Islet of Langerhans (tissue), 1 donor: ENCODE data around the gene PLA2G4B.

ENCODE experiments used
- FAIRE-seq: peaks from one replicate; lab custom pipeline; 2011; peaks lifted over from hg19 to GRCh38; lab: Jason Lieb, UNC

PLA2G4B gene, protein sequence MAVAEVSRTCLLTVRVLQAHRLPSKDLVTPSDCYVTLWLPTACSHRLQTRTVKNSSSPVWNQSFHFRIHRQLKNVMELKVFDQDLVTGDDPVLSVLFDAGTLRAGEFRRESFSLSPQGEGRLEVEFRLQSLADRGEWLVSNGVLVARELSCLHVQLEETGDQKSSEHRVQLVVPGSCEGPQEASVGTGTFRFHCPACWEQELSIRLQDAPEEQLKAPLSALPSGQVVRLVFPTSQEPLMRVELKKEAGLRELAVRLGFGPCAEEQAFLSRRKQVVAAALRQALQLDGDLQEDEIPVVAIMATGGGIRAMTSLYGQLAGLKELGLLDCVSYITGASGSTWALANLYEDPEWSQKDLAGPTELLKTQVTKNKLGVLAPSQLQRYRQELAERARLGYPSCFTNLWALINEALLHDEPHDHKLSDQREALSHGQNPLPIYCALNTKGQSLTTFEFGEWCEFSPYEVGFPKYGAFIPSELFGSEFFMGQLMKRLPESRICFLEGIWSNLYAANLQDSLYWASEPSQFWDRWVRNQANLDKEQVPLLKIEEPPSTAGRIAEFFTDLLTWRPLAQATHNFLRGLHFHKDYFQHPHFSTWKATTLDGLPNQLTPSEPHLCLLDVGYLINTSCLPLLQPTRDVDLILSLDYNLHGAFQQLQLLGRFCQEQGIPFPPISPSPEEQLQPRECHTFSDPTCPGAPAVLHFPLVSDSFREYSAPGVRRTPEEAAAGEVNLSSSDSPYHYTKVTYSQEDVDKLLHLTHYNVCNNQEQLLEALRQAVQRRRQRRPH

GRCh38 chr15:41838400-41838897 lies at the start of gene PLA2G4B:
Gene PLA2G4B, plus strand, starts transcription at chr15:41838847. Its CDS starts 67 bp downstream, at chr15:41838914.
- no peak for FAIRE-seq

- no peak for FAIRE-seq
Observed at GRCh38 chr15:41789236-41789635, 49.4 kb upstream of the PLA2G4B start.

GRCh38 chr15:41789662-41790061 lies 49.0 kb upstream of the PLA2G4B start:
- no peak for FAIRE-seq

- FAIRE-seq: no peak
Observed at GRCh38 chr15:41790169-41790568, 48.5 kb upstream of the PLA2G4B start.

DNA sequence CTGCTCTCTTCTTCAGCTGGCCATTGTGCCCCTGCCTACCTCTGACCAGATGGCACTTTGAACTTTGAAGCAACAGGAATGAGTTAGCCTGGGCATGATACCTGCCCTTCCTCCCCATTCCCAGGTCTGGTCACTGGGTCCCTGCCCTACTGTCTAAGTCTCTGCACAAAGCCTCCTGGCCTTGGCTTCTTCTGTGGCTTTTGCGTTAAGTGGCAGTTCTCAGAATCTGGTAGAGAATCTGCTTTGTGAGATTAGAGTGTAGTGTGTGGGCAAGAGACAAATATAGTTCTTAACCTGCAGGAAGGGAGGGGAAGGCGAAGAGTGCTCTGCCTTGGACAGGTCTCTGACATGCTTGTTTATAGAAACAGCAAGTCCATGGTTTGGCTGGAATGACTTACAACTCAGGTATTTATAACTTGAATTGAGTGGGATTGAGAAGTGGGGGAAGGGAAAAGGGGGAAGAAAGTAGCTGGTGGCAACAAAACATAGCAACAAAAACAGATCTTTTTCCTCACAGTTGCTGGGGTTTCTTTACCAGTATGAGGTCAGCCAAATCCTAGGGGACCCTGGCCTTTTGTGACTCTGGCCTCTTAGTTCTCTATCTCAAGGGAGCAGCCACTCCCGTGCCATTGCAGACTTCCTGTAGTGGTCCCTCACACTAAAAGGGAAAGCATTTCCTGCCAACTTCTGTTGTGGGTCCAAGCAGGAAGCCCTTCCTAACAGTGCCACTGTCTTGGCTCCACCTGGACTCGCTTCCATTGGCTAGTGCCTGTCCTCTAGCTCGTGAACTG lies 47.7 kb upstream of the PLA2G4B start:
- no peak for FAIRE-seq

GRCh38 chr15:41791547-41791937 lies 47.1 kb upstream of the PLA2G4B start:
- no peak for FAIRE-seq

DNA sequence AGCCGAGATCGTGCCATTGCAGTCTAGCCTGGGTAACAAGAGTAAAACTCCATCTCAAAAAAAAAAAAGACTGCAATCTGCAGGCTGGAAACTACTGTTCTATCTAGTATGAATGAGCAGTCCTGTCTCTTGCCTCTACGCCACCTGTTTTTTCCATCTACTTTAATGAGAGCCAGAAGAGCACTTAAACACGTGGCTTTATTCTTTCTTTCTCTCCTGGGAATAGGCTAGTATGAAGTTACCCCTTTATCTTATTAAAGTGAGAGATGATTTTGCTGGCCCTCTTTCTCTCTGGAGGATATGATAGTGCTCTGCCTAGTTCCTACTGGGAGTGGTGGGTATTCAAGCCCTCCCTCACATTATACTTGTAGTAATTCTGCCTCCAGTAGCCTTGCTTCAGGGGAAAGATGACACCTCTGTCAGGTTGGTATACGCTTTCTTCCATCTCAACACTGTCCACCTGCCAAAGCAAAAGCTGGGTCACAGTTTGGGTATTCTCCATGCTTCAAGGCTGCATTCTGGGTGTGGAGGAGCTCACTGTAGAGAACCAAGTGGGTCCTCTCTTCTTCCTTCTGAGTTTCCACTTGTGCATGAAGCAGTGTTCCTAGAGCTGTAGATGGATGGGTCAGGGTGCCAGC lies 46.5 kb upstream of the PLA2G4B start:
- no peak for FAIRE-seq

- FAIRE-seq: no peak
Observed at GRCh38 chr15:41794081-41794480, 44.6 kb upstream of the PLA2G4B start.

- FAIRE-seq: no peak
Observed at GRCh38 chr15:41795996-41796856, 42.4 kb upstream of the PLA2G4B start.

GRCh38 chr15:41797201-41797944 lies 41.3 kb upstream of the PLA2G4B start:
- no peak for FAIRE-seq

DNA sequence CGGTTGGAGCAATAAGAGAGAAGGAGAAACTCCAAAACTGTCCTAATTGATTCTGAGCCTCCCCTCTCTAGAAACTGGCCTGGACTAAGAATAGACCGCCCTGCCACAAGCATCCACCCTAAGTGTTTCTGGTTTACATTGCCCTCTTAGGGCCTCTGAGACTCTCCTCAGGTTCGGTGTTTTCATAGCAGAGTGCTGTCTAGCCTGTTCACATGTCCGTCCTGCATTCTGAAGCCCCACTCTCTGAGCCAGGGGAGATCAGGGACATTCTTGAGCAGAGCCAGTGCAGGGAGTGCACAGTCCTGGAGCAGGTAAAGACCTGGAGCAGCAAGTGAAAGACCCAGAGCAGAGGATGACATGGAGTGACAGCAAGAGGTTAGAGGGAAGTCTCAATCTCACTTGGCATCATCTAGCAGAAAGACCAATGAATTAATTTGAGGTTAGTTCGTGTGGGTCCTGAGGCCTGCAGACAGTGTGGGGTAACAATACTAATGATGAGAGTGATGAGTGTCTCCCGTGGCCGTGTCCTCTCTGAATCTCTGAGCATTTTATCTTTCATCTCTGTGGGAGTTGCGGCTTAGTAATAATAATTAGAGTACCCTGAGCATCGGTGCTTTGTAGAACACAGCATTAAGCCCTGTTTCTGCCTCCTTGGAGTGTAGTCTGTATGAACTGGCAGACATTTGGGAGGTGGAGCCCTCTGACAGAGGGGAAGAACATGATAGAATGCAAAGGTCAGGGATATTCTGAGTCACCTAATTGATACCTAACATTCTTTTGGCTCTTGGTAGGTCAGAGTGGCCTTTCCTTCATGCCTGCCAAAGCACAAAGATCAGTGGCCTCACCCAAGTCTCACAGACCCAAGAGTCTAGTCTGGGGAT lies 39.8 kb upstream of the PLA2G4B start:
- FAIRE-seq: no peak

DNA sequence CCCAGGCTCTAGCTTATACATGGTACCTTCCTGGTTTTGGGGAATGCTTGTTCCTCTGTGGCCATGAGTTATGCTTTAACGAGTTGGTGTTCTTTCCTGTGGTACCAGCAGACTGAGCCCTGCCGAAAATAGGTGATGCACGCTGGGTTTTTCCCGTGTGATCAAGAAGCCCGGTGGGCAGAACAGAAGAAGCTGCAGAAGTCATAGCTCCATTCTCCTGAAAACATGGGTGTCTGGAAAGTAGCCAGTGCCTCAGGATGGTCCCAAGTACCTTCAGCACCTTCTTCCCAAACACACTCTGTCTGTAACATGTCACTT lies 39.2 kb upstream of the PLA2G4B start:
- no peak for FAIRE-seq

DNA sequence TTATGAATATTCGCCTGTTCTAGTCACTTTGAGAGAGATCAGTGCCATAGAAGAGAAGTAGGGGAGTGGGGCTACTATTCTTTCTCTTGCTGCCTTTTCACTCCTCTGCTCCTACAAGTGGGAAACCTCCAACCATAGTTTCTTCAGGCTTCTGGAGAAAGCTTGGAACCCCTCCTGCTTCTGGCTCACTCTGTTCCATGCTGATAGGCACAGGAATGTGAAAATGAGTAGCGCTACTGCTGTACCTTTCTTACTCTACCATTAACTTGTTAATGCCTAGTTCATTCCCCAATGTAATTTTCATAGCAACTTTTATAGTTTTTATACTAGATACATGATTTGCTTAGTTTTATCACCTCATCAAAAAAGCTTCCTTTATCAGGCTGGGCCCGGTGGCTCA lies 37.5 kb upstream of the PLA2G4B start:
- FAIRE-seq: no peak

- no peak for FAIRE-seq
Observed at GRCh38 chr15:41801850-41802455, 36.7 kb upstream of the PLA2G4B start.

DNA sequence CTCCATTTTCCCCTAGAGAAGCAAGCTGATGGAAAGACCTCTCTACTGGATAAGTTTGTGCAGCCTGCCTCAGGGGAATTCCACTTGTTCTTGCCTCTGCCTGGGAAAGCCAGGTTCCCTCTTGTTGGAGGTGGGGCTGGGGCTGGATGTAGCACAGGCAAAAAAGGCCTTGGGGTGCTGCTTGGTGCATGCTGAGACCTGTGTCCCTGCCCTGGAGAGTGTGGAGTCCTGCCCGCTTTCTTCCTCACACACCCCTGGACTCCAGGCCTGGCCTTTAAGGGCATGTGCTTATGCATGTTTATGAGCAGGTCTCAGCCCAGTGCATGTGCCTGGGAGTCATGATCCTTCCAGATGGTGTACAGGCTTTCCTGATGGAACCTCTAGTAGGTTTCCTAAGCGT lies 34.3 kb upstream of the PLA2G4B start:
- FAIRE-seq: no peak

GRCh38 chr15:41804916-41805666 lies 33.6 kb upstream of the PLA2G4B start:
- FAIRE-seq: no peak

DNA sequence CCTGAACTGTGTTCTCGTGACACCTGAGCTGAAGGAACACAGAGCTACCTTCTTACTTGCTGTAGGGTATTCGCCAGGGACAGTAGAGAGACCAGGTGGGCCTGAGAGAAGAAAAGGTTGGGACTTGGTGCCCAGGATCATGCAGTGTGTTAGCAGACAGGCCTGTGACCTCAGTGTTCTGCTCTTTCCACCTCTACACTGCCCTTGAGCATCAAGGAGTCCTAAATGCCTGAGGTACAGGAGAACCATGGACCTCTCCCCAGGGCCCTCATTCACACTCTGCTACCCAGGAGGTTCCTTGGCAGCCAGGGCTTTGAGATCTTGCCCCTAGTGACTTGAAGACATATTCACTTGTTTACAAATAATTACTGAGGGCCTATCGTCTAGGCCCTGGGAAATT lies 32.9 kb upstream of the PLA2G4B start:
- FAIRE-seq: no peak
